ENCODE results near the gene RRAD. TPM values are rescaled to one million over a fixed set of nuclear protein-coding genes. Genes with fewer than 3 reads are reported as not detected.

RRAD gene
- total RNA-seq, 1 donor from 2014 or later: 54.2 TPM

DNA sequence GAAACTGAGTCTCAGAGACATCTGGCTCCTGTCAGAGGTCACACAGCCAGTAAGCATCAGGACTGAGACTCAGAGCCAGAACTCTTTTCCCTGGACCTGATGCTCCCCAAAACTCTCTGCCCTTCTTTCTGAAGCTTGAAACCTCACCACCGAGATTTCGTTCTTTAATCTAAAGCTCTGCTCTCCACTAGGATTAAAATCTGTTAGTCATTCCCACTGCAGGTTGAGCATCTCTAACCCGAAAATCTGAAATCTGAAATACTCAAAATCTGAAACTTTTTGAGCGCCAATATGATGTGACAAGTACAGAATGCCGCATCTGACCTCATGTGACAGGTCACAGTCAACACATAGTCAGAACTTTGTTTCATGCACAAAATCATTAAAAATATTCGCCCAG, 8.8 kb downstream of the RRAD start:
- Histone ChIP-seq H3K4me1 (peaks cover 0 to under 1% of the 10 kb centered on the region in 2 donors), H3K9me3 (no peaks in the 10 kb centered on the region), H3K36me3 (peaks cover 3 to 5% of the 10 kb centered on the region in 2 donors), H3K4me3 (no peak overlapping the region), H3K27me3 (no peaks in the 10 kb centered on the region), H3K27ac (no peak overlapping the region)
- TF ChIP-seq, protein P1, sequence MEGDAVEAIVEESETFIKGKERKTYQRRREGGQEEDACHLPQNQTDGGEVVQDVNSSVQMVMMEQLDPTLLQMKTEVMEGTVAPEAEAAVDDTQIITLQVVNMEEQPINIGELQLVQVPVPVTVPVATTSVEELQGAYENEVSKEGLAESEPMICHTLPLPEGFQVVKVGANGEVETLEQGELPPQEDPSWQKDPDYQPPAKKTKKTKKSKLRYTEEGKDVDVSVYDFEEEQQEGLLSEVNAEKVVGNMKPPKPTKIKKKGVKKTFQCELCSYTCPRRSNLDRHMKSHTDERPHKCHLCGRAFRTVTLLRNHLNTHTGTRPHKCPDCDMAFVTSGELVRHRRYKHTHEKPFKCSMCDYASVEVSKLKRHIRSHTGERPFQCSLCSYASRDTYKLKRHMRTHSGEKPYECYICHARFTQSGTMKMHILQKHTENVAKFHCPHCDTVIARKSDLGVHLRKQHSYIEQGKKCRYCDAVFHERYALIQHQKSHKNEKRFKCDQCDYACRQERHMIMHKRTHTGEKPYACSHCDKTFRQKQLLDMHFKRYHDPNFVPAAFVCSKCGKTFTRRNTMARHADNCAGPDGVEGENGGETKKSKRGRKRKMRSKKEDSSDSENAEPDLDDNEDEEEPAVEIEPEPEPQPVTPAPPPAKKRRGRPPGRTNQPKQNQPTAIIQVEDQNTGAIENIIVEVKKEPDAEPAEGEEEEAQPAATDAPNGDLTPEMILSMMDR (IDR thresholded peaks at IDR 0.05): no peak
- intact Hi-C loops (cut with DNase I): no loop called here
- DNase-seq (ENCODE audit: low spot score in 2 of 2): no peak

- Histone ChIP-seq H3K36me3 (no peaks in the 10 kb centered on the region), H3K4me3 (no peak overlapping the region), H3K27me3 (no peaks in the 10 kb centered on the region), H3K27ac (no peak overlapping the region), H3K4me1 (peaks cover 0 to 2% of the 10 kb centered on the region in 2 donors), H3K9me3 (no peaks in the 10 kb centered on the region)
- DNase-seq (ENCODE audit: low spot score in 2 of 2): no peak
- intact Hi-C loops (cut with DNase I): no loop called here
- TF ChIP-seq, protein P1 (IDR thresholded peaks at IDR 0.05): no peak
These were observed 10.3 kb downstream of the RRAD start for GRCh38 chr16:66915041-66915440.

DNA sequence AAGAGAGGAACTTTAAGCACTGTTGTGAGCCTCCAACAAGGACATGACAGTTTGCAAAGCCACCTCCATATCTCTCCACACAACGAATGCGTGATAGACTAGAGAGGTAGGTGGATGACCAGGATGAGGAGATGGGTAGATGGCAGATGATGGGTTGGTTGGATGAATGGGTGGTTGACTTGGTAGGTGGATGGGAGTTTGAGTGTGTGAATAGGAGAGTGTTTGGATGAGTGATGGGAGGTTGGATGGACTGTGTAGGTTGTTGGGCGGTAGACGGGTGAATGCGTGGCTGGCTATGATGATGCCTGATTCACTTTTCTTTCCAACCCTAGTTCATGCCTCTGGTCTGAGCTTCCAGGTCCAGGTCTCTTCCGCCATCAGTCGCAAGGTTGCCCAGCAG, 10.8 kb downstream of the RRAD start:
- TF ChIP-seq, protein P1 (IDR thresholded peaks at IDR 0.05): no peak
- H3K36me3 ChIP-seq: no peaks in the 10 kb centered on the region
- H3K27me3 ChIP-seq: no peaks in the 10 kb centered on the region
- no peaks in the 10 kb centered on the region for H3K9me3 ChIP-seq
- H3K4me1 ChIP-seq: peaks cover 0 to 2% of the 10 kb centered on the region in 2 donors
- intact Hi-C loops (cut with DNase I): no loop called here
- DNase-seq (ENCODE audit: low spot score in 2 of 2): no peak
- no peak overlapping the region for H3K27ac ChIP-seq
- no peak overlapping the region for H3K4me3 ChIP-seq

- DNase-seq (ENCODE audit: low spot score in 2 of 2): no peak
- Histone ChIP-seq H3K4me3 (no peak overlapping the region), H3K27me3 (no peaks in the 10 kb centered on the region), H3K4me1 (peaks cover 0 to 2% of the 10 kb centered on the region in 2 donors), H3K9me3 (no peaks in the 10 kb centered on the region), H3K36me3 (no peaks in the 10 kb centered on the region), H3K27ac (no peak overlapping the region)
- intact Hi-C loops (cut with DNase I): no loop called here
- TF ChIP-seq, protein P1 (IDR thresholded peaks at IDR 0.05): no peak
These were observed 11.6 kb downstream of the RRAD start for GRCh38 chr16:66913711-66914110.

GRCh38 chr16:66913081-66913480, 12.3 kb downstream of the RRAD start:
- H3K4me3 ChIP-seq: no peak overlapping the region
- H3K9me3 ChIP-seq: no peaks in the 10 kb centered on the region
- DNase-seq (ENCODE audit: low spot score in 2 of 2): no peak
- TF ChIP-seq, protein P1 (IDR thresholded peaks at IDR 0.05): no peak
- H3K27me3 ChIP-seq: no peaks in the 10 kb centered on the region
- H3K27ac ChIP-seq: no peak overlapping the region
- H3K4me1 ChIP-seq: peaks cover 0 to 2% of the 10 kb centered on the region in 2 donors
- intact Hi-C loops (cut with DNase I): no loop called here
- H3K36me3 ChIP-seq: no peaks in the 10 kb centered on the region

- no peaks in the 10 kb centered on the region for H3K36me3 ChIP-seq
- no peak overlapping the region for H3K4me3 ChIP-seq
- H3K27me3 ChIP-seq: no peaks in the 10 kb centered on the region
- TF ChIP-seq, protein P1 (IDR thresholded peaks at IDR 0.05): no peak
- intact Hi-C loops (cut with DNase I): no loop called here
- no peaks in the 10 kb centered on the region for H3K9me3 ChIP-seq
- DNase-seq (ENCODE audit: low spot score in 2 of 2): no peak
- H3K4me1 ChIP-seq: peaks cover 0 to 2% of the 10 kb centered on the region in 2 donors
- H3K27ac ChIP-seq: no peak overlapping the region
These were observed 13.5 kb downstream of the RRAD start for GRCh38 chr16:66911801-66912200.

Measured in ascending aorta (tissue), 2 donors.